Hematopoietic multipotent progenitor cell (in vitro differentiated cells): ENCODE data around the gene SDK1. TPM values are rescaled to one million over a fixed set of nuclear protein-coding genes. Genes with fewer than 3 reads are reported as not detected.

Experiments used
- DNase-seq, 3 donors: peaks; one replicate each; pipeline ENCODE4 v3.0.0-alpha.2; 2011 to 2015; ENCODE audit warnings: low read depth in 2 of 3, low spot score in 2 of 3
- total RNA-seq: library from RNA; depleted of rRNA; stranded (reverse); fragments of >200 nt; gene quantifications from one replicate; pipeline ENCODE4 v1.2.3, GENCODE V29; 2012

The SDK1 gene
- total RNA-seq, 1 donor, result 0.81 TPM

DNA sequence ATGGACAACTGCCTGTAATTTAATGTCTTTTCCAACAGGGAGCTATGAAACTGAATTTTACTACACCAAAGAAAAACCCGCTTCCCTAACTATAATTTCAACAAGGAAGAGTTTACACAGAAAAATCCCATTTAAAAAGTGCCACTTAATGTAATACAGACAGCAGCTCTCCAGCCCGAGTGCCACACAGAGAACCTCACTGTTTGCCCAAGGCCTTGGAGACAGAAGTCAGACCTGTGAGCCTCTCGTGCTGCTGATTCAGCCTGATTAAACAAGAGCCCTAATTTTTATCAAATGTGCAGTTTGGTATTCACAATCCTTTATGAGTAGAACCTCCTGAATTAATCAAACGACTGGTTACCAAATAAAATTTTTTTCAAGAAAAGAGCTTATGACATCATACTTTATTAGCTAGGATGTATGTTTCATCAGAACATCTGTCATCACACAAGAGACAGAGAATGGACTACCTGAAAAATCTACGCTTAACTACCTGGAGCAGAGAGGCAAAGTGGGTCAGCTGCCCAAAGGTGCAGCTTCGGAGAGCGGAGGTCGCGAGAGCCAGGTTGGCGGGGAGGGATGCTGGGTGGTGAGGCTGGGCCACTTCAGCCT, 543.6 kb downstream of the SDK1 start:
- DNase-seq, result no peak

GRCh38 chr7:3846738-3847137, 545.7 kb downstream of the SDK1 start:
- DNase-seq, result no peak

GRCh38 chr7:3847336-3847735, 546.3 kb downstream of the SDK1 start:
- no peak for DNase-seq

DNA sequence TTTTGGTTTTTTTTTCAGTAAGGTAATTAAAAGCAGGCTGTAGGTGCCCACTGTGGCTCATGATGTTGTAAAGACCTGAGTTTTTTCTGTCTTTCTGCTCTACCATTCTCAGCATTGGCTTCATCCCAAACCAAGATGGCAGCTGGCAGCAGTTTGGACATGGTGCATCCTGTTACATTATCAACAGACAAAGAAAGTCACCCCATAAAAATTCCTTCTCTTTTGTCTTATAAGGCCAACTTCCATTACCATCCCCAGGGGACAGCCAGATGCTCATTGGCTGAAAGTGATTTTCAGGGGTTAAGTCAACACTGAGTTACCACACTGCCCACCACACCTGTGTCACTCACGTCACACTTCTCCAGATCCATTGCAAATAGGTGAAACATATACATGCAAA, 558.4 kb downstream of the SDK1 start:
- DNase-seq, result no peak

DNA sequence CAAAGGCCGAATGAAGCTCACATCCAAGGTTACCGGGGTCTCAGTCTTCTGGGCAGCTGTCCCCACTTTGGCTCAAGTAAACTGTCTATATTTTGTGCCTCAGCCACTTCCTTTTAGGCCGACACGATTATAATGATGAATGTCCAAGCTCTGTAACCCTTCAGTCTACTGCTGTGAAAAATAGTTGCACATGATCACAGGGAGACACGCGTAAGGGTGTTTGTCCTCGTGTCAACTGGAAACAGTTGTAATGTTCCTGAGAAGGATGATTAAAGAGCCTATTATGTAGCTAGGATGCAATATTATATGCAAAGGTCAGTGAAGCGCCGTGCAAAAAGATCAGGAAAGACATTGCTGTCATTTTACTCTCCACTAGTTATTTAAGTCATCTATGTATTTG, 559.9 kb downstream of the SDK1 start:
- DNase-seq, result no peak

- DNase-seq, result no peak
Measured at GRCh38 chr7:3861386-3861785, 560.3 kb downstream of the SDK1 start.

GRCh38 chr7:3861941-3862340, 560.9 kb downstream of the SDK1 start:
- no peak for DNase-seq

GRCh38 chr7:3862774-3863173, 561.7 kb downstream of the SDK1 start:
- no peak for DNase-seq

DNA sequence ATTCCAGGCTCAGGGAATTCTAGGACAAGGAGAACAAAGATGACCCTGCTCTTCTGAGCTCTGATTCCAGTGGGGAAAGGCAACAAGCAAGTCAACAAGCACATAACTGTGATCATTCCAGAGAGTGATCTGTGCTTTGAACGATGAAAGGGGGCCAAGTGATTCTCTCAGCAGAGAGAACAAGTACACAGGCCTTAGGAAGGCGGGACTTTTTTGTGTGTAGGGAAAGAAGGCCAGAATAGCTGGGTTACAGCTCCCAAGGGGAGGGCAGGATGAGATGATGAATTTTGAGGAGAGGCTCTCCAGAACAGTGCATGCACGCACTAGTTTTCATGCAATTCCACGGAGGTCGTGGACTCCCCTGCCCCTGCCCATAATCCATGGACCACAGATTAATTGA, 565.2 kb downstream of the SDK1 start:
- no peak for DNase-seq

DNA sequence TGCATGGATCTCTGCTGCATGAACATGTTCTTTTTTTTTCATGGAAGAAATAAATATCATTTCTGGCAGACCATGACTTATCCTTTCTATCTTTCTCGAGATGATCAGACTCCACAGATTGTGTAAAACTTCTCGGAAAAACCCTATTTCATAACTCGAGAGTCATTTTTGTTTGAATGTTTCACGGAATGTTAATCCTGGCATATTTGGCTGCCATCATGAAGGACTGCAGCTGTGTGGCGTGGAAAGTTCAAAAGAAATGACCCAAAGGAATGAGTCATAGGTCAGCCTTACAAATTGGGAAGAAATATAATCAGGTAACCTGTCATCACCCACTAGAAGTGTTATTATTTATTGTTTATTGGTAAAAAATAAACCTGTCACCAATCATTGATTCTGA, 566.8 kb downstream of the SDK1 start:
- no peak for DNase-seq

GRCh38 chr7:3879355-3880075, 578.5 kb downstream of the SDK1 start:
- peak in 2 of 3 donors; percentile 10 to 14 for DNase-seq

DNA sequence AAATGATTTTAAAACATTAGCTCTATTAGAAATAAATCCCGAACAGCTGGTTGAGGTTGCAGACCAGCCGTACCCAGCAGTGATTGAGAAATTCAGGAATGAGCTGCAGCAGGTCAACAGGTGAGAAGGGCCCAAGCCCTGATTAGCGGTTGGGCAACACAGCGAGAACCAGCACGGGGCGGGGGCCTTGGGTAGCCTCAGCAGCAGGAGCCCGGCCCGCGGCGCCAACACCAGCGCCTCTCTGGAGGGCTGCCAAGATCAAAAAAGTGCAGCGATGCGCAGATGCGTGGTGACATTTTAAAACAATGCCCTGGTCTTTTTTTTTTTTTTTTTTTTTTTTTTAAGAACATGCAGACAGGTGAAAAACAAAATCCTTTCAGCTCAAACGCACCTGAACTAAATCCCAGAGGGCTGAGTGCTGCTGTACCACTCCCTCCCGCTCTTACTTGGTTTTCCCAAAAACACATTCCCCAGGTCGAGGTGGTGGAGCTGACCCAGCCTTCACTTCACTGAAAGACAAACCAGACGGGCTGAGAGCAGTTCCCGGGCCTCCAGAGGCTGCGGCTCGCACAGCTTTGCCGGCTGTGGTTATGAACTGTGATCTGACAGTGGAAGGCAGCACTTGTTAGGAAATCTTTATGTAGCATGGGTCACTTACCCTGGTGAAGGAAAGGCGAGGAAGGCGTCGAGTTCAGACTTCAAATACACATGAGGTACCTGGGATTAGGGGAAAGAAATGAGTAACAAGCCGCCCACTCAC, 579.4 kb downstream of the SDK1 start:
- DNase-seq, result no peak

DNA sequence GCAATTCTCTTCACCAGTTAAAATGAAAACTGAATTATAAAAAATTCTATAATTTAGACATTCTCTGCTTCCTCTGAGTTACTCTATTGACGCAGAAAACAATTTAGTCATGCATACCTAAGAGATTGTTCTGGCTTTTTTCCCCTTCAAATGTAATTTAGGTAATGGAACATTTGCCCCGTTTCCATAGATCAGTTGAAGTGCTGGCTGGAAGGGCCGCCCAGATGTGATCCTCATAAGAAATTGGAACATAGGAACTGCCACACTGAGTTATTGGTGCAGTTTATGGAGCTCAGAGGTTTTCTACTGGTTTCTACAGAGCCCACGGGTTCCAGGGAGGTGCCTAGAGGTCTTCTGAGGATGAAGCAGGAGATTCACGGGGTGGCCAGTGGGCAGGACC, 581.7 kb downstream of the SDK1 start:
- no peak for DNase-seq

DNA sequence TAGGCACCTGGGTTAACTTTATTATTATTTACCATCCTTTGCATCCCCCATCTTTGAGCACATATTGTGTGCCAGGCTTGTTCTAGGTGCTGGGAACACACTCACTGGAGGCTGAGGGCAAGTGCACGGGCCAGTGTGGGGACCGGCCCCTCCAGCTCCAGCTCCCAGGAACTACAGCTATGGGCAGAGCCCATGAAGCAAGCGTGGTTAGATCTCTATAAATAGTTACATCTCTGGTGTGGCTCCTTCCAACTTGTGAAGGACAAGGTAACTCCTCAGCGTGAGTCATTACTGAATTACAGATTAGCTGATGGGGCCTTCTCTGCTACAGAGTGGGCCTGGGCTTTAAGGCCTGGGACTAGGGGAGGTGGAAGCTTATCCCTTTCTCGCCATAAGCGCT, 583.5 kb downstream of the SDK1 start:
- DNase-seq, result no peak

DNA sequence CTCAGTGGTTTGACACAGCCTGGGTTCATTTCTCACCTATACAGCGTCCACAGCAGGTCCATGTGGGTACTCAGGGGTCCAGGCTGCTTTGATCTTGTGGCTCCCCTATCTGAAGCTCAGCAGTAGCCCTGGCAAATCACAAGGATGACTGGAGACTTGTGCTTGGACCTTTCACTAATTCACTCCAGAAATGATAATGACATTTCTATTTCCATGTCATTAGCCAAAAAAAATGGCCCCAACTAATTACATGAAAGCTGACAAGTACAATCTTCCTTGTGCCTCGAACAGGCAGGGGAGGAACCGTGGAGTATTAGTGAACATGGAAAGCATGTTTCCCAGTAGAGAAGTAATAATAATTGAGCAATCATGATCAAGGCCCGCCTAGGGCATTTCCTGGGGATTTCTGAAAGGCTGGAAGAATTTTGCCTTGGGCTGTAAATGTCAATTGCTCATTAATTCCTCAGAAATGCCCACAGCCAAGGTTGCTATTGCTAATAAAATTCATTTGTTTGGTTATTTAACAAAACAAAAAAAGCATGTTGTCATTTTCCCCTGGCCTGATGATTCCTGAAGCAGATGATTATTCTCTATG, 586.1 kb downstream of the SDK1 start:
- DNase-seq, result no peak

- DNase-seq, result no peak
Measured at GRCh38 chr7:3888096-3888495, 587.0 kb downstream of the SDK1 start.

DNA sequence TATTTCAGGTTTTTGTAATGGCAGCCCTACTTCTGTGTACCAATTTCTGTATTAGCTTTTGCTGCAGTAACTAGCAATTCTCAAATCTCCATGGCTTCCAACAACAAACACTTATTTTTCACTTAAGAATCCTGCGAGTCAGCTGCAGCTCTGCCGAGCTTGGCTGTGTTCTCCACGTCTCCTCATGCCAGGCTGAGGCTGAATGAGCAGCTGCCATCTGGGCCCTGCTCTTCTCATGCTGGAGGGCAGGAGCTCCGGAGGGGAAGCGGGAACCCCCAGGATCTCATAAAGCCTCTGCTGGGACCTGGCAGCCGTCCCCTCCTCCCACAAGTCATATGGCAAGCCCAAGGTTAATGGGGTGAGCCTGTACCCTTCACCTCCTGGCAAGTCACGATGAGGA, 591.1 kb downstream of the SDK1 start:
- no peak for DNase-seq

DNA sequence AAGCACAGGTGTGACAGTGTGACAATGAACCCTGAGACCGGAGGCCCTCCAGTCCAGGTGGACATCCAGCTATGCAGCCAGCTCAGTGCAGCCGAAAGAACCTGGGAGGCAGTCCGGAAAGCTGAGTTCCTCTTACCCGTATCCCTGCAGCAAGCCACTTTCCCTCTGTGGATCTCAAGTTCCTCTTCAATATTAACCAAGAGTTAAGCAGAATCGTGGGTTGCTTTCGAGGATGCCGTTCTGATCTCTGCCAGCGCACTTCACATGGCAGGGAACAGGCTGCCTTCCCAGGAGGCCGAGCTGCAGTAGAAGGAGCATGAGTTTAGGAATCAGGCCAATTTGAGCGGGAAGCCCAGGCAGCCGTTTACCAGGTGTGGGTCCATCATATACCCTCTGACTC, 591.6 kb downstream of the SDK1 start:
- DNase-seq, result no peak

- DNase-seq, result no peak
Measured at GRCh38 chr7:3893151-3893788, 592.2 kb downstream of the SDK1 start.

DNA sequence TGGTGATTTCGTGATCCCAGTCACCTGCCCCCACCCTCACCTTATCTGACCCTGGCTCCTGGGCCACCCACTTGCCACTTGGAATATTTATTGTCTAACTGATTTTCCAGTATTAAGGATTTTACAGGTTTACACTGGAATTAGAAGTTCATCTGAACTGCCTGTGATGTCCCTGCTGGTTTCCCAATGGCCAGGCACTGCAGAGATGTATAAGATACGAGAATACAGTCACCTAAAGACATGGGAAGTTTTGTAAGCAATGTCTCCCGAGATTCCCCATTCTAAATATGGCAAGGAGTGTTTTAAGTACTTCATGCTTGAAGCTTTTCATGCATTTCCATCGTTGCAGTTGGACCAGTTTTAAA, 592.7 kb downstream of the SDK1 start:
- no peak for DNase-seq
